Activated CD4-positive, CD25-positive, alpha-beta regulatory T cell treated with anti-CD3 and anti-CD28 coated beads, Interleukin-2, amount 50 U/mL, for 24 hours (primary cell): Measurements from ENCODE around the gene STK10.

Source experiments
- ATAC-seq, 2 donors: fragments of 150-1000 bp; cut with Tn5 transposase; one replicate each; pipeline ENCODE4 v1.10.0; 2021; ENCODE audit warnings: mild to moderate bottlenecking in 1 of 2, moderate library complexity in 1 of 2

STK10 gene

DNA sequence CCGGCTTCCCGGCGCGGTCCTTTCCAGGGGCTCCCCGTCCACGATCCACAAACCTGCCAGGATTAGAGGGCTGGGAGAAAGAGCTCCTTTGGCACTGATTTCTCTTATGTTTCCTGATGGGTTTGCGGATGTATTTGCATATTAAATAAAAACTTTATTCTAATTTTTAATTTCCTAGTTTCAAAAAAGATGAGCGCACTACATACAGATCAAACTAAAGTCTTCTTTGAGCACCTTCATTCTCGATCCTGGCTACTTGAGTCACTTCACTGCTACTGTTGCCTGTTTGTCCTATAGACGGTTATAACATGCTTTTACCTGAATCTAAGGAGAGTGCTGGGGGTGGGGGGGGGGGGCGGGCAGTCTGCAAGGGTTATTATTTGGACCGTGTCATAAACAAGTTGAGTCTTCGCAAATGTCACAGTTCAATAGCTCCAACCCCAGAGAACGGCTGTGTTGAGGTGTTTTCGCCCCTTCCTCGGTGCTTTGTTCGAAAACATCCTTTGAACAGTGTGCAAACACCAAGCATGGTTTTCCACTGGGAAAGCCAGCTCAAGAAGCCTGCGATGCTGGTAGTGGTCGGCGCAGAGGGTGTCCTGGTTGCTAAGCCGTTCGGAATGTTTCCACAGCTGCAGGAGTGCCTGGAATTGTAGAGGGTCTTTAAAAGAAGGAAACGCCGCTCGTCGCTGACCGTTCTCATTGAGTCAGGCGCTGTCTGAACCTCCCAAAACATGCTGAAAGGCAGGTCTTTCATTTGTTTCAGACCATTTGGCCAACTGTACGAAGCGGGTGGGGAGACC, 1.1 kb upstream of the STK10 start:
- no peak for ATAC-seq

DNA sequence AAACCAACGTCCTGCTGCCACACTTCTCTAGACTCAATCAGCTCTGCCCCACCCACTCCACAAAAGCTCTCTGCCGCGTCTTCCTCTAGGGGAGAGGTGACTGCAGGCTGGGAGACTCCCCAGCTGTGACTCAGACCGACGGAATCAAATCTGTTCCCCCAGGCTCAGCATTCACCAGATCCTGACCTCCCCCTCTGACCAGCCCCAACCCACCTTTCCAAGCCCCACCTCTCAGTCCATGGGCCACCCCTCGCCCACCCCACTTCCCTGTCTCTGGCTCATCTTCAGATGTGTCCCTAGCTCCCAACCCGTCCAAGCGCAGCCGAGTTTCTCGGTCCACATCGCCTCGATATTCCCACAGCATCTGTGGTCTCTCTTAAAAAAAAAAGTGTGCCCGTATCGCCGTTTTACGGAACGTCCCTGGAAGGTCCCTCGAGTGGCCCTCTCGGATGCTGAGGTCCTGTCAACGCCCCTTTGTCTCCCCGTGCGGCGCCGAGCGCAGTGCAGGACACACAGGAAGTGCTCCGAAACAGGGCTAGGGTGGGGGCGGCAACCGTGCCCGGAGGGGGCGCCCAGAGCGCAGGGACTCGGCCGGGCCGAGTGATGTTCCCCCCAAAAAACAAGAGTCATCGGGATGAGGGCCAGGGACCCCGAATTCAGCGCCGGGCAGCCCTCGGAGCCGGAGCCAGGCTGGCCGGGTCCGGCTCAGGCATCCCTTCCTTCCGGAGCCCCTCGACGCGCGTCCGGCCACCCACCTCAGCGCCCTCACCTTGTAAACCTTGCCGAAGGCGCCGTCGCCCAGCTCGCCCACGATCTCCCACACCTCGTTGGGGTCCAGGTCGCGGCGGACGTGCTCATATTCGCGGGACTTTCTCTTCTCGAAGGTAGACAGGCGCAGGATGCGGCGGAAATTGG, 649 bp downstream of the STK10 start:
- peak; percentile 47 for ATAC-seq

DNA sequence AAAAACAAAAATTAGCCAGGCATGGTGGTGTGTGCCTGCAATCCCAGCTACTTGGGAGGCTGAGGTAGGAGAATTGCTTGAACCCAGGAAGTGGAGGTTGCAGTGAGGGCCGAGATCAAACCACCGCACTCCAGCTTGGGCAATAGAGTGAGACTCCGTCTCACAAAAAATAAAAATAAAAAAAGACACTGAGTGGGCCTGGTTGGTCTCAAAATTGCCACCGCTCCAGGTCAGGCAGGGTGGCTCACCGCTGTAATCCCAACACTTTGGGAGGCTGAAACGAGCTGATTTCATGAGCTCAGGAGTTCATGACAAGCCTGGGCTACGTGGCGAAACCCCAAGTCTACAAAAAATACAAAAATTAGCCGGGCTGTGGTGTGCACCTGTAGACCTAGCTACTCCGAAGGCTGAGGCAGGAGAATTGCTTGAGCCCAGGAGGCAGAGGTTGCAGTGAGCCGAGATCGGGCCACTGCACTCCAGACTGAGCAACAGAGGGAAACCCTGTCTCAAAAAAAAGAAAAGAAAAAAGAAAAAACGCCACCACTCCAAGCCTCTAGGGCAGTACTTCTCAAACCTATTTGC, 1.8 kb downstream of the STK10 start:
- ATAC-seq, result no peak

DNA sequence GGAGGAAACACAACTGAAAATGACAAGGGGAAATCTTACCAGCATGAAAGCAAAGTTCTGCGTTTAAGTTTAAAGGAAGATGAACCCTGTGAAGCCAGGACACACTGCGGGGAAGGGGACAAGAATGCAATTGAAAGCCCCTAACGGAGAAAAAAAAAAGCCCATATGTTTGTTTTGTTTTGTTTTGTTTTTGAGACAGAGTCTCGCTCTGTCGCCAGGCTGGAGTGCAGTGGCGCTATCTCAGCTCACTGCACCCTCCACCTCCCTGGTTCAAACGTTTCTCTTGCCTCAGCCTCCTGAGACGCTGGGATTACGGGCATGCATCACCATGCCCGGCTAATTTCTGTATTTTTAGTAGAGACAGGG, 2.9 kb downstream of the STK10 start:
- ATAC-seq, result no peak

DNA sequence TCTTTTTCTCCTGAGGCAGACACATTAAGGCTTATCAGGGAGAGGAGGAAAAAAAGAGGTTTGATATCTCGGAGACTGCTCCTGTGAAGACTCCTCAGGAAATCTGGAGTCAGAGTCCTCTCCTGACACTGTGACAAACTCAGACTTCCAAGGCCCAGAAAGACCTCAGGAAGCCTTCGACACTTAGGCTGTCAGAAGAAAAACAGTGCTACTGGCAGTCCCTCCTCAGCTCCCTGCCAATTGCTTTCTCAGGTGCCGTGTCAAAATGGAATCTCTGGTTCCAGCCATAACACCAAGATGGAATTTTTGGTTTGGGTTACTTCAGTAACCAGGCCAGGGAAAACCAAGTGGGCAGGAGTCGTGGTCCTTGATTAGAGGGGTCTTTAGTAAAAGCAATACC, 4.1 kb downstream of the STK10 start:
- ATAC-seq, result no peak

DNA sequence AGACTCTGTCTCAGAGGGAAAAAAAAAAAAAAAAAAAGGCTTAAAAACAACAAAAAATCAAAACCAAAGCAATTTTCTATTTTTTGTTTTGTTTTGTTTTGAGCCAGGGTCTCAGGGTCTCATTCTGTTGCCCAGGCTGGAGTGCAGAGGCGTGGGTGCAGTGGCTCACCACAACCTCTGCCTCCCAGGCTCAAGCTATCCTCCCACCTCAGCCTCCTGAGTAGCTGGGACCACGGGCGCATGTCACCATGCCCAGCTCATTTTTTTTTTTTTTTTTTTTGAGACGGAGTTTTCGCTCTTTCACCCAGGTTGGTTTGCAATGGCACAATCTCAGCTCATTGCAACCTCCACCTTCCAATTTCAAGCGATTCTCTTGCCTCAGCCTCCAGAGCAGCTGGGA, 5.7 kb downstream of the STK10 start:
- ATAC-seq, result no peak

DNA sequence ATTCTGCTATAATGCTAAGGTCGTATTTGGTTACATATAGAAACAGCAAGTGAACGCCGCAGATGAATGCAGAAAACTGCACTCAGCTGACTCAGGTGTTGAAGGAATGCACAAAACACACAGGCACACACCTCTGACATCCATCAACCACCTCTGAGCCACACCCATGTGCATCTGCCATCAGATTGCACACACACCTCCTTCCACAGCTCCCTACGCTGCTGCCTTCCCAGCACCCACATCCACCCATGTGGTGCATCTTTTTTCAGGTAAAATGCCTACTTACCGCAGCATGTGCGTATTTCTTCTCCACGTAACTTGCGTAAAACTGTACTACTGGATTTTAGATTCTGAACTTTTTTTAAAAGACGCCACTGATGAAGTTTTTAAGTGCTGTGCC, 7.1 kb downstream of the STK10 start:
- no peak for ATAC-seq

DNA sequence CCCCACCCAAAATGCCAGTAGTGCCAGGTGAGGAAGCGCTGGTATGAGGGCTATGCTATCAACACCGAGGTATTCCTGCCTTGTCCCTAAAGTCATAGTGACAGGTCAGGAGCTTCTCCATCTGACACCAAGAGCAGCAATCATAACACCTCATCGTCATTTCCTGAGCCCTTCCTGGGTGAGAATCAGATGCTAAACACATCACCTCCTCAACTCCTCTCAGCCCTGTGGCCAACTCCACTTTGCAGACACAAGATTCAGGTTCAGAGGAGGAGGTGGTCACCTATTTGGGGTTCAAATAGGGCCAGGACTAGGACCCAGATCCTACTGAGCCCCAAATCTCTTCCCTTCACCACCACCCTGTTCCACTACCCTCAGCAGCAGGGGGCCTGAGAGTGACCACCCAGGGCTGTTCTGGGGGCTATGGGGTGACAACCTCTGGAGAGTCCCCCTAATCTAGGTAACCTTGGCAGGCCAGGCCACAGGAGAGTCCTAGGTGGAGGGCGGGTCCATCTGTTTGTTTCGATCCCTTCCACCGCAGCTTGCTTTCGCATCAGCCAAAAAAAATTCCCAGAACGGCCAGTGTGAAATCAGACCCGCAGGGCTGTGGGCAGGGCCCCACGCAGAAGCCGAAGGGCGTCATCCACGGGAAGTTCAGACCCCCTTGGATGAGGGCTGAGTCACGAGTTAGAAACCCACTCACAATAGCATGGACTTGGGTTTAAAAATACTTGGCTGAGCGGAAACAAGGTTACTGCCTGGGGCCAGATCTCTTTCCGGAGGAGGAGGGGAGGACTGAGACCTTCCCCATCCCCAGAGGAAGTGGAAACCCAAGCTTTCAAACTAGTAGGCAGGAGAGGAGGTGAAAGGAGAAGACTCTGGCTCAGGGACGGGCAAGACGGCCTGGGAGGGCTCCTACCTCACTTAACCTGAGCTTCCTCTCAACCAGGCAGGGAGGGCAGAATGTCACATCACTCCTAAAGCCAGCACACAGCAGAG, 8.7 kb downstream of the STK10 start:
- peak; percentile 36 to 39 for ATAC-seq

DNA sequence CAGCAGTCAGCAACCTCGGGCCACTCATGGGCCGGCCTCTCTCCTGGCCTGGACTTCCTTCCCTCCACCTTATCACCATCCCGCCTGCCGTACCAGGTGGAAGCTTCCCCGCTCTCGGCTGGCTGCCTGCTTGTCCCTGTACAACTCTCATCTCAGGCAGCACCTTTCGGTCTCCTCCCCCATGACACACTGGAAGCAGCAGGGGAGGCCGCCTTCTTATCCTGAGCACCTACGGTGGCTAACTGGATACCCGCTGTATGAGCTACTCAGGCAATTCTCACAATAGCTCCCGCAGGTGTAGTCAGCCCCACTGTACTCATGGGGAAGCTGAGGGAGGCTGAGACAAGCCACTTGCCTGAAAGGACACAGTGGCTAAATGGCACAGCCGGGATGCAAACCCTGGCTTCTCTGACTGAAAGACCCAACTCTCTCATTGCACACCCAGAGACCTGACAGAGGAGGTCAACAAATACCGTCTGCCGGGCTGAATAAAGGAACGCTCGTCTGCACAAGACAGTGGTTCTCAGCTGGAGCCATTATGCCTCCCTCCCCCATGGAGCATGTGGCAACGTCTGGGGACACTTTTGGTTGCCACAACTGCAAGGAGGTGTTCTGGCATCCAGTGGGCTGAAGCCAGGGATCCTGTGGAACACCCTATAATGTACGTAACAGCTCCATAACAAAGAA, 9.6 kb downstream of the STK10 start:
- no peak for ATAC-seq

DNA sequence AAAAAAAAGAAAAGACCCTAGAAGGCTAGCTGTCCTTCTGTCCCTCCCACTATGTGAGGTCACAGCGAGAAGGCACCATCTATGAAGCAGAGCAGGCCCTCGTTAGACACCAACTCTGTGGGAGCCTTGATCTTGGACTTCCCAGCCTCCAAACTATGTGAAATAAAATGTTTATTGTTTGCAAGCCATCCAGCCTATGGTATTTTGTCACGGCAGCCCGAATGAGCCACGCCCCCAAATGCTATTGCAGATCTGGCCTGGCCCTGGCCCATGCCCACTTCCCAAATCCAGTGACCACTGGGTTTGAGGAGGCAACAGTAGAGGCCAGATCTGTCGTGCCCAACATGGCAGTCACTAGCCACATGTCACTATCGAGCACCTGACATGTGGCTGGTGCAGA, 10.8 kb downstream of the STK10 start:
- ATAC-seq, result no peak

DNA sequence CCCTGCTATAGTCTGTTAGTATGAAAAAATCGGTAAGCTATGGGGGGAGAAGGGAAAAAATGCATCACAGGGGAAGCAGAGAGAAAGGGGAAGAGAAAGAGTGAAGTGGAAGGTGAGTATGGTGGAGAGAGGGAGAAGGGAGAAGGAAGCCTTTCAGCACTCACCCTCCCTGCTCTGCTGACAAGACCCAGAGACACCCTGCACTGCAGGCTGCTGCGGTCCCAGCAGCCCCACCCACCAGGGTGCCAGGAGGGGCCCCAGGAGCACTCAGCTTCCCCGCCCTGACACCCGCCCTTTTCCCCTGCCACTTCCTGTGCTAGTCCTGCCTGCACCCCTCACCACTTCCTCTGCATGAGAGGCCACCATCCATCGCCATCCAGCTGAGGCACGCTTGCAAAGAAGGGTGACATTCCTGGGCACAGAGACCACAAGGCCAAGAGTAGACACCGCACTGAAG, 12.7 kb downstream of the STK10 start:
- ATAC-seq, result peak; percentile 82 to 84

DNA sequence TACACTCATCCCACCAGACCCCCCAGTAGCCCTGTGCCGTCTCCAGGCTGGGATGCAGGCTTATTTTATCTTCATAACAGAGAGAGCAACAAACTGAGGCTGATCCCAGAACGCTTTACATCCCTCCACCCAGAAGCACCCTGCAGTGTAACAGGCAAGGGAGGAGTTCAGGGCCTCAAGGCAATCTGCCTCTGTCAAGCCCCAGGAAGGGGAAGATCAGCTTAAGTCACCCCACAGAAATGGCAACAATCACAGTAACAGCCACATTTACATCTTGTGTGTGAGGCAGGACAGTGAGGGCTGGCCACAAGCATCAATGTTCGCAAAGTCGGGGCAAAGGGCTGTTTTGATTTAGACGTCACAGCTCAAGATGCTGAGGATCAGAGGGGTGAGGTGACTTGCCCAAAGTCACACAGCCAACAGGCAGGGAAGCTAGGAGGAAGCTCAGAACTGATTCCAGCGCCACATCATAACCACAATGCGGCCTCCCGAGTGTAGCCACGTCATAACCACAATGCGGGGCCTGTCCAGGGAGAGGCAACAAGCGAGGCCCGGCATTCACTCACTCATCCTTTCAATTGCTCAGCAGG, 14.4 kb downstream of the STK10 start:
- peak; percentile 31 to 37 for ATAC-seq

DNA sequence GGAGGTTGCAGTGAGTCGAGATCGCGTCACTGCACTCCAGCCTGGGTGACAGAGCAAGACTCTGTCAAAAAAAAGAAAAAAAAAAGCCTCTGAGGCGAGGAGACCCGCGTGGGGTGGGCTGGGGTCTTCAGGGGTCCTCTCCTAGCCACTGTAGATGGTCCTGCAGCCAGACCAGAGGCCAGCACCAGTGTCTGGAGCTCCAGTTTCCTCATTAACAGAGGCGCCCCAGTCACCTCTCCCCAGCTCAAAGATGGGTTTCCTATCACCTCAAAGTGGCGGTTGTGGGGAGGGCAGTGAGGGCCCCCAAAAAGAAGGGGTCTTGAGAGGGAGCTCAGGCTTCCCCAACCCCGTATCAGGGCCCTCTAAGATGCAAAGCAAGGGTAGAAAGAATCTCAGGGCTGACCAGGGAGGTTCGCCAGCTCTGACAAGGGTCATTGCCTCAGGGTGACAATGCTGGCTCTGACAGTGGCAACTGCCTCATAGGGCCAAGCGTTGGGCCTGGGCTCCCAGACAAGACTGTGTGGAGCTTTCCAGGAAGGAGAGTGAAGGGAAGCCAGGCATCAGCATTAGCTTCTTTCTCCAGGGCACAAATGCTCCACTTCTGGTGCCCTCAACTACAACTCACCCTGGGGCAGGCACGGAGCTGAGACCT, 15.0 kb downstream of the STK10 start:
- ATAC-seq, result no peak

DNA sequence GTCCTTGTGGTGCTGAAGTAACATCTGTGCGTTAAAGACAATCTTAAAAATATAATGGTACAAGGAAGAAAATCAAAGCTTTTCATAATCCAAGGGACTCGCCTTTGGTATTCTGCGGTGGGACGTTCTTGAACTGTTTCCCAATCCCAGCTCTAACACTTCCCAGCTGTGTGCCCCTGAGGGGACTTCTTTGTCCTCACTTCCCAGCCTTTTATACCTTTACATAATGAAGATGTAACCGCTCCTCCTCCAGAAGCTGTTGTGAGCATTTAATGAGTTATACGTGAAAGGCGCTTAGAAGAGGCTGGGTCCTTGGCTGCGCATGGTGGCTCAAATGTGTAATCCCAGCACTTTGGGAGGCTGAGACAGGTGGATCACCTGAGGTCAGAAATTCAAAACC, 16.9 kb downstream of the STK10 start:
- no peak for ATAC-seq

DNA sequence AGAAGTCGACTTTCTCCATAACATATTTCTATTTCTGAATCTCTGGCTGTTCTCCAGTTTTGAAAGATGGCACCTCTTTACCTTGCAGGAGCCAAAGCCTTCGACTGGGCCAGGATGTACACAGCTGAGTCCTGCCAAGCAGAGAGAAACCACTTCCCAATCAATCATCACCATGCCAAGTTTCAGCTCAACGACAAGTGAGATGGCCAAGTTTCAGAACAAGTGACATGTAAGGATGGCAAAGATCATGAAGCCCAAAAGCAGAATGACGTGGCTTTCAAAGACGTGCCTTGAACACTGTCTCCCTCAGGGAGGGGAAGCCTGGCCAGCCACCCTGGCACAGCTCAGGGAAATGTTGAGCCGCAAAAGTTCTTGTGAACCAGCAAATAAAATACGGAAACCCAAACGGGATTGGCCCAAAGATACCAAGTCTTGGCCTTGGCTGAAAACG, 17.7 kb downstream of the STK10 start:
- no peak for ATAC-seq

DNA sequence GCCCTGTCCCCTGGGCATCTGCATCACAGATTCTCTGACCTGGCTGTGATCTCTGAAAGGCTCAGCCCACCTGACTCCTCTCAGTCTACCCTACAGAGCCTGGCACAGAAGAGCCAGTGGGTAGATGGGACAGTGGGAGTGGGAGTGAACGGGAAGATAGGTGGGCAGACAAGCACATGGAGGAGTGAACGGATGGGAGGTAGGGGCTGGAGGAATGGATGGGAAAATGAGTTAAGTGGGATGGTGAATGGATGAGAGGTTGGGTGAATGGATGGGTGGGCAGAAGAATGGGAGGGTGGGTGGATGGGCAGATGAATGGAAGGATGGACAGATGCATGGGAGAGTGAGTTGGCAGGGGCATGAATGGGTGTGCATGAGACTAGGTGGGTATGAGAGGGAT, 18.8 kb downstream of the STK10 start:
- ATAC-seq, result no peak

DNA sequence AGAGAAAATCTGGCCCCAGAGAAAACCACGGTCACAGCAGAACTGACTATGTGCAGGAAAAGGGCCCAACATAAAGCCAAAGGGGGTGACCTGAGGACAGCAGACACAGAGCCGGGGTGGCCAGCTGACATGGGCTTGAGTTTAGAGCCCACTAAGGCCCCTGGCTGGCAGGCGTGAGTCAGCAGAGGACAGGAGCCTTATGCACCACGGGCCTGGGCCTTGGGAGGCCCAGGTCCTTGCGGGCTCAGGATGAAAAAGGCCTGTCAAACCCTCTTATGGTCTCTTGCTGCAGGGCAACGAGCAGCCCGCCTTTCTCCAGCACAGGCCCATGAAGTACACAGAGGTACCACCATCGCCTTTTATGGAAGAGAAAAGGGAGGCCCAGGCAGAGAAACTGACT, 19.7 kb downstream of the STK10 start:
- ATAC-seq, result no peak

DNA sequence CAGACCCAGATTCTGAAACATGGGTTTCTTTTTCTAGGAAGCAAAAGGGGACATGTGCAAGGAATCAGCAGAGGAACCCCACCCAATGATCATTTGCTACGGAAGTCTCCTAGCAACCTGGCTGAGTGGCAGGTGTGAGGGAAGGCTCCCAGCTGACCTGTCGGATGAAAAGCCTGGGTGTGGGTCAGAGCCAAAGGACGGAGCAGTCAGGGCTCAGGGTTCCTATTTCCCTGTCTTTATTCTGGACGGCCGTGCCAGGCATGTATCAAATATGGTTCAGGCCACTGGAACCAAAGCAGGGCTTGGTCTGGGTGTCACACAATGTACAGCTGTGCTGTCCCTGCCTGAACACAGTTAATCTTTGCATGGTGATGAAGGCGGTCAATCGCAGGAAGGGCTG, 20.1 kb downstream of the STK10 start:
- ATAC-seq, result no peak

DNA sequence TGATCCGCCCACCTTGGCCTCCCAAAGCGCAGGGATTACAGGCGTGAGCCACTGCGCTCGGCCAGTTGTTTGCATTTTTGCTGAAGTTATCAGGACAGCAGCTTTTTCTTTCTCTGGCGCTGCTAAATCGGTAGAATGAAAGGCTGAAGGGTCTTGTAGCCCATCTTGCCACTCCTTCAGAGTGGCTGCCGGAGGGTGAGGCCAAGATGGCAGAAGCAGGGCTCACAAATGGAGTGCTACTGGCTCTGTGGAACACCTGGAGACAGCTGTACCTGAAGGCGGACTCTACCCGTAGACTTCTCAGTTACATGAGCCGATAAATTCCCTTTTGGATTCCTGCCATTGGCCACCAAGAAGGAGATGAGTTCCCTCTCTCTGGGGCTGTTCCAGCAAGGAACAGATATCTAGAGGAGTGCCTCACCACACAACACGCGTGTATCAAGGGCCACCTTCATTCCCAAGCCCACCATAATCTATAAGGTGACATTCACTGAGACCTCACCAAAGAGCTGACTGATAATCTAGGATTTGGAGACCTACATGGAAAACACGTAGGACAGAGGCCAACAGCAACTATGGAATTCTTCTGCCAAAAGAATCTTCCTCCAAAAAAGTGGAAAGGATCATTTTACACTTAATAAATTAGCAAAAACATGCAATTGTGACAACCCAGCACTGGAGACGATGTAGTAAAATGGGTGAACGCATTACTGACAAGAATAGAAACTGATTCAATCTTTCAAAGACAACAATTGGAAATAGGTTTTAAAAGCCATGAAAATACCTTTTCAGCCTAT, 21.8 kb downstream of the STK10 start:
- no peak for ATAC-seq

DNA sequence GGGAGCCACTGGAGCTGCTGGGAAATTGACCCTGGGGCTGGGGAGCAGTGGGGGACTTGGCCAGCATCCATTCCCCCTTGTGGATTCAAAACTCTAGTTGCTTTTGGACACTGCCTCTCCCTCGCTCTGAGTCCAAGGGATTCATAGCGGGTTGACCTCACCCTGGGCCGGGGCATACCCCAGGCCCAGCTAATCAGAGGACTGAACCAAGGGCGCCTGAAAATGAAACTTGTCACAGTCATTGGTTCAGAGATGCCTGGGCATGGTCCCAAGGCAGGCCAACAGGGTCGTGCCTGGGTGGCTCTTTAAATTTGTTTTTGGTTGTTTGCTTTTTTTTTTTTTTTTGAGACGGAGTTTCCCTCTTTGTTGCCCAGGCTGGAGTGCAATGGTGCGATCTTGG, 22.6 kb downstream of the STK10 start:
- peak; percentile 48 to 68 for ATAC-seq
